Liver (tissue), 9 donors: Measurements from ENCODE around the gene PALMD. TPM values are rescaled to one million over a fixed set of nuclear protein-coding genes. Genes with fewer than 3 reads are reported as not detected.

ENCODE experiments used
- DNase-seq: peaks from one replicate; pipeline ENCODE4 v3.0.0-alpha.2; 2017; ENCODE audit warnings: low spot score
- H3K27ac ChIP-seq, 2 donors: one replicate each; pipeline ENCODE4 v1.7.0; 2013; ENCODE audit warnings: inconsistent platforms in 2 of 2, low read length in 2 of 2, control low read depth in 1 of 2, low read depth in 1 of 2, mild to moderate bottlenecking in 1 of 2
- H3K27me3 ChIP-seq, 4 donors: one replicate each; pipeline versions ENCODE4 v1.6.1 to v1.7.0; 2013; ENCODE audit warnings: low read length in 3 of 4, inconsistent platforms in 1 of 4, mild to moderate bottlenecking in 1 of 4, moderate library complexity in 1 of 4; ENCODE audit not compliant: control insufficient read depth in 4 of 4, insufficient read depth in 4 of 4
- H3K36me3 ChIP-seq, 4 donors: one replicate each; pipeline versions ENCODE4 v1.6.1 to v1.7.0; 2013; ENCODE audit warnings: low read length in 3 of 4, mild to moderate bottlenecking in 3 of 4, low read depth in 1 of 4, moderate library complexity in 1 of 4; ENCODE audit not compliant: control insufficient read depth in 4 of 4, insufficient read depth in 3 of 4
- H3K4me1 ChIP-seq, 4 donors: one replicate each; pipeline versions ENCODE4 v1.6.1 to v1.7.0; 2013; ENCODE audit warnings: low read length in 3 of 4, mild to moderate bottlenecking in 3 of 4, moderate library complexity in 1 of 4; ENCODE audit not compliant: control insufficient read depth in 4 of 4, insufficient read depth in 4 of 4
- H3K4me3 ChIP-seq, 3 donors: one replicate each; pipeline versions ENCODE4 v1.6.1 to v1.7.0; 2013; ENCODE audit warnings: low read length in 3 of 3, control low read depth in 1 of 3, low read depth in 1 of 3, mild to moderate bottlenecking in 1 of 3
- H3K9ac ChIP-seq, 2 donors: one replicate each; pipeline ENCODE4 v1.7.0; 2013; ENCODE audit warnings: low read length in 2 of 2, mild to moderate bottlenecking in 2 of 2, moderate library complexity in 2 of 2, control low read depth in 1 of 2, low read depth in 1 of 2
- H3K9me3 ChIP-seq, 4 donors: one replicate each; pipeline versions ENCODE4 v1.6.1 to v1.7.0; 2013; ENCODE audit warnings: low read length in 3 of 4; ENCODE audit not compliant: control insufficient read depth in 4 of 4
- EGR1 ChIP-seq, 2 donors: IDR thresholded peaks; 2 replicates each; pipeline ENCODE4 v1.6.1; 2016 to 2018; ENCODE audit warnings: antibody characterized with exemption in 2 of 2, low read depth in 2 of 2
- FOXA1 ChIP-seq: IDR thresholded peaks from 2 replicates; pipeline ENCODE4 v1.6.1; 2016; ENCODE audit warnings: antibody characterized with exemption
- FOXA2 ChIP-seq: IDR thresholded peaks from 2 replicates; pipeline ENCODE4 v1.6.1; 2016; ENCODE audit warnings: antibody characterized with exemption
- GABPA ChIP-seq, 2 donors: IDR thresholded peaks in 1 of 2; conservative IDR thresholded peaks in 1 of 2; 2 replicates each; pipeline ENCODE4 v1.6.1; 2016; ENCODE audit warnings: antibody characterized with exemption in 2 of 2, mild to moderate bottlenecking in 1 of 2, moderate library complexity in 1 of 2
- HNF4A ChIP-seq, 2 donors: conservative IDR thresholded peaks; 2 replicates each; pipeline ENCODE4 v1.6.1; 2016; ENCODE audit warnings: antibody characterized with exemption in 2 of 2, mild to moderate bottlenecking in 2 of 2
- JUND ChIP-seq, 2 donors: IDR thresholded peaks; 2 replicates each; pipeline ENCODE4 v1.6.1; 2016; ENCODE audit warnings: antibody characterized with exemption in 2 of 2
- RXRA ChIP-seq, 2 donors: IDR thresholded peaks; 2 replicates each; pipeline ENCODE4 v1.6.1; 2017 to 2018; ENCODE audit warnings: antibody characterized with exemption in 2 of 2, mild to moderate bottlenecking in 1 of 2
- TAF1 ChIP-seq: conservative IDR thresholded peaks from 2 replicates; pipeline ENCODE4 v1.6.1; 2016; ENCODE audit warnings: antibody characterized with exemption, mild to moderate bottlenecking
- YY1 ChIP-seq: IDR thresholded peaks from 2 replicates; pipeline ENCODE4 v1.6.1; 2016; ENCODE audit warnings: antibody characterized with exemption, mild to moderate bottlenecking
- WGBS: extraction: QIAGEN DNeasy Blood & Tissue Kit; methylation state at CpG from one replicate; pipeline ENCODE4 v1.1.7; 2013; 5-methylcytosine and 5-hydroxymethylcytosine counted together
- polyA plus RNA-seq, 2 donors: library from polyadenylated mRNA; stranded (reverse) in 1 of 2; unstranded in 1 of 2; fragments of 200-250 nt in 1 of 2; fragments of >200 nt in 1 of 2; fragmentation: Nextera tagmentation in 1 of 2; extraction: Ambion mirVana in 1 of 2; gene quantifications; one replicate each; pipeline versions ENCODE4 v1.2.1 to v1.2.3, GENCODE V29; 2013 to 2015
- total RNA-seq, 2 donors: library from RNA; depleted of rRNA; stranded (reverse); fragments of >200 nt; gene quantifications; one replicate each; pipeline ENCODE4 v1.2.3, GENCODE V29; 2014
- TF ChIP-seq, protein P1 (sequence below): IDR thresholded peaks from 2 replicates; pipeline ENCODE4 v1.6.1; 2016; ENCODE audit warnings: antibody characterized with exemption
- TF ChIP-seq, protein P2 (sequence below): IDR thresholded peaks from 2 replicates; pipeline ENCODE4 v1.6.1; 2016; ENCODE audit warnings: antibody characterized with exemption
- TF ChIP-seq, protein P3 (sequence below): IDR thresholded peaks from 2 replicates; pipeline ENCODE4 v1.6.1; 2016; ENCODE audit warnings: antibody characterized with exemption, mild to moderate bottlenecking
- TF ChIP-seq, protein P4 (sequence below): IDR thresholded peaks from 2 replicates; pipeline ENCODE4 v1.6.1; 2016; ENCODE audit warnings: antibody characterized with exemption
- donor health status: healthy.
- donor health status: healthy.
- donor health status: healthy.
- donor health status: healthy.
- donor health status: healthy.

Gene PALMD
- total and polyA plus RNA-seq, 4 donors, result 9.7 to 24.0 (median 19.5) TPM

DNA sequence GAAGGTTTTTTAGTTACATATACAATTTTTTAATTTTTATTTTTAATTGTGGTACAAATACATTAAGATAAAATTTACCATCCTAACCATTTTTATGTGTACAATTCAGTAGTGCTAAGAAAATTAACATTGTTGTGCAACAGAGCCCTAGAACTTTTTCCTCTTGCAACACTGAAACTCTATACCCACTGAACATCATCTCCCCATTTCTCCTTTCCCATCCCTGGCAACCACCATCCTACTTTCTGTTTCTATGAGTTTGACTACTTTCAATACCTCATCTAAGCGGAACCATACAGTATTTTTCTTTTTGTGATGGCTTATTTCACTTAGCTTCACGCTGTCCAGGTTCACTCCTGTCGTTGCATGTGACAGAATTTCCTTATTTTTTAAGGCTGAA lies 54.1 kb downstream of the PALMD start:
- no peak overlapping the region for H3K9ac ChIP-seq
- TF ChIP-seq JUND (IDR thresholded peaks at IDR 0.05), result no peak
- no peak for TF ChIP-seq FOXA2
- TF ChIP-seq, protein P1, sequence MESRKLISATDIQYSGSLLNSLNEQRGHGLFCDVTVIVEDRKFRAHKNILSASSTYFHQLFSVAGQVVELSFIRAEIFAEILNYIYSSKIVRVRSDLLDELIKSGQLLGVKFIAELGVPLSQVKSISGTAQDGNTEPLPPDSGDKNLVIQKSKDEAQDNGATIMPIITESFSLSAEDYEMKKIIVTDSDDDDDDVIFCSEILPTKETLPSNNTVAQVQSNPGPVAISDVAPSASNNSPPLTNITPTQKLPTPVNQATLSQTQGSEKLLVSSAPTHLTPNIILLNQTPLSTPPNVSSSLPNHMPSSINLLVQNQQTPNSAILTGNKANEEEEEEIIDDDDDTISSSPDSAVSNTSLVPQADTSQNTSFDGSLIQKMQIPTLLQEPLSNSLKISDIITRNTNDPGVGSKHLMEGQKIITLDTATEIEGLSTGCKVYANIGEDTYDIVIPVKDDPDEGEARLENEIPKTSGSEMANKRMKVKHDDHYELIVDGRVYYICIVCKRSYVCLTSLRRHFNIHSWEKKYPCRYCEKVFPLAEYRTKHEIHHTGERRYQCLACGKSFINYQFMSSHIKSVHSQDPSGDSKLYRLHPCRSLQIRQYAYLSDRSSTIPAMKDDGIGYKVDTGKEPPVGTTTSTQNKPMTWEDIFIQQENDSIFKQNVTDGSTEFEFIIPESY, result no peak
- no peak for TF ChIP-seq EGR1 (IDR thresholded peaks at IDR 0.05; ENCODE audit: low read depth in 2 of 2)
- TF ChIP-seq, protein P2, sequence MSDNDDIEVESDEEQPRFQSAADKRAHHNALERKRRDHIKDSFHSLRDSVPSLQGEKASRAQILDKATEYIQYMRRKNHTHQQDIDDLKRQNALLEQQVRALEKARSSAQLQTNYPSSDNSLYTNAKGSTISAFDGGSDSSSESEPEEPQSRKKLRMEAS, result no peak
- no peak for TF ChIP-seq HNF4A (conservative IDR thresholded peaks at IDR 0.05)
- no peak for TF ChIP-seq RXRA (IDR thresholded peaks at IDR 0.05)
- TF ChIP-seq TAF1, result no peak
- TF ChIP-seq, protein P3, sequence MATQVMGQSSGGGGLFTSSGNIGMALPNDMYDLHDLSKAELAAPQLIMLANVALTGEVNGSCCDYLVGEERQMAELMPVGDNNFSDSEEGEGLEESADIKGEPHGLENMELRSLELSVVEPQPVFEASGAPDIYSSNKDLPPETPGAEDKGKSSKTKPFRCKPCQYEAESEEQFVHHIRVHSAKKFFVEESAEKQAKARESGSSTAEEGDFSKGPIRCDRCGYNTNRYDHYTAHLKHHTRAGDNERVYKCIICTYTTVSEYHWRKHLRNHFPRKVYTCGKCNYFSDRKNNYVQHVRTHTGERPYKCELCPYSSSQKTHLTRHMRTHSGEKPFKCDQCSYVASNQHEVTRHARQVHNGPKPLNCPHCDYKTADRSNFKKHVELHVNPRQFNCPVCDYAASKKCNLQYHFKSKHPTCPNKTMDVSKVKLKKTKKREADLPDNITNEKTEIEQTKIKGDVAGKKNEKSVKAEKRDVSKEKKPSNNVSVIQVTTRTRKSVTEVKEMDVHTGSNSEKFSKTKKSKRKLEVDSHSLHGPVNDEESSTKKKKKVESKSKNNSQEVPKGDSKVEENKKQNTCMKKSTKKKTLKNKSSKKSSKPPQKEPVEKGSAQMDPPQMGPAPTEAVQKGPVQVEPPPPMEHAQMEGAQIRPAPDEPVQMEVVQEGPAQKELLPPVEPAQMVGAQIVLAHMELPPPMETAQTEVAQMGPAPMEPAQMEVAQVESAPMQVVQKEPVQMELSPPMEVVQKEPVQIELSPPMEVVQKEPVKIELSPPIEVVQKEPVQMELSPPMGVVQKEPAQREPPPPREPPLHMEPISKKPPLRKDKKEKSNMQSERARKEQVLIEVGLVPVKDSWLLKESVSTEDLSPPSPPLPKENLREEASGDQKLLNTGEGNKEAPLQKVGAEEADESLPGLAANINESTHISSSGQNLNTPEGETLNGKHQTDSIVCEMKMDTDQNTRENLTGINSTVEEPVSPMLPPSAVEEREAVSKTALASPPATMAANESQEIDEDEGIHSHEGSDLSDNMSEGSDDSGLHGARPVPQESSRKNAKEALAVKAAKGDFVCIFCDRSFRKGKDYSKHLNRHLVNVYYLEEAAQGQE, result no peak
- TF ChIP-seq FOXA1, result no peak
- TF ChIP-seq, protein P4, sequence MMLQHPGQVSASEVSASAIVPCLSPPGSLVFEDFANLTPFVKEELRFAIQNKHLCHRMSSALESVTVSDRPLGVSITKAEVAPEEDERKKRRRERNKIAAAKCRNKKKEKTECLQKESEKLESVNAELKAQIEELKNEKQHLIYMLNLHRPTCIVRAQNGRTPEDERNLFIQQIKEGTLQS, result no peak
- H3K9me3 ChIP-seq, result no peaks in the 10 kb centered on the region
- peaks cover 0 to 11% (median 2%) of the 10 kb centered on the region in 4 donors for H3K36me3 ChIP-seq
- WGBS, result 87% methylated on average over 3 of the region's 3 CpGs
- peaks cover 0 to 3% (median 0%) of the 10 kb centered on the region in 4 donors for H3K4me1 ChIP-seq
- H3K27ac ChIP-seq, result no peak overlapping the region
- no peak for DNase-seq
- no peak overlapping the region for H3K4me3 ChIP-seq
- H3K27me3 ChIP-seq, result no peaks in the 10 kb centered on the region

DNA sequence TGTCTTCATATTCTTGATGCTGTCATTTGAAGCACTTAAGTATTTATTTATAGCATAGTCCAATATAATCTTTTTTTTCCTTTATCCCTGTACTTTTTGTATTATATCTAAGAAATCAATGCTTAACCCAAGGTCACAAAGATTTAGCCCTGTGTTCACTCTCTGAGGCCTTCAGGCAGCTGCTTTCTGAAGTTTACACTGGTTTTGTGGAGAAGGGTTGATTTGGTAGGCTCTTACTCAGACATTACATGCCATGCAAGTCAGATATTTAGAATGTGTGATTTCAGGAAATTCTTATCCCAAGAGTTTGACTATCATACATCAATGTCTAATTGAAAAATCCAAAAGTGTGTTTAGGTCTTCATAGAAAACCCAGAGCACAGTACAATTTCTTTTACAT lies 56.3 kb downstream of the PALMD start:
- Histone ChIP-seq H3K36me3 (peaks cover 0 to 14% (median 3%) of the 10 kb centered on the region in 4 donors), H3K27ac (no peak overlapping the region), H3K27me3 (no peaks in the 10 kb centered on the region), H3K9ac (no peak overlapping the region), H3K4me3 (no peak overlapping the region), H3K4me1 (peaks cover 0 to 3% (median 0%) of the 10 kb centered on the region in 4 donors), H3K9me3 (no peaks in the 10 kb centered on the region)
- TF ChIP-seq GABPA (IDR thresholded peaks at IDR 0.05 in 1 of 2, conservative IDR thresholded peaks at IDR 0.05 in 1 of 2) (no peak), YY1 (no peak)
- TF ChIP-seq, protein P2, result no peak
- no peak for DNase-seq
